ES-I3 (cell line): Measurements from ENCODE around the gene TPPP3.

Source experiments
- H3K36me3 ChIP-seq: 2 replicates; pipeline ENCODE4 v1.6.1; 2013; ENCODE audit warnings: mild to moderate bottlenecking, low read length, control low read depth, moderate library complexity; ENCODE audit not compliant: insufficient read depth
- H3K4me1 ChIP-seq: 2 replicates; pipeline ENCODE4 v1.6.1; 2013; ENCODE audit warnings: mild to moderate bottlenecking, control low read depth, low read length; ENCODE audit not compliant: insufficient read depth
- H3K9ac ChIP-seq: 2 replicates; pipeline ENCODE4 v1.6.1; 2013; ENCODE audit warnings: low read depth, mild to moderate bottlenecking, low read length, moderate library complexity
- H3K9me3 ChIP-seq: 2 replicates; pipeline ENCODE4 v1.6.1; 2013; ENCODE audit warnings: mild to moderate bottlenecking, low read length, moderate library complexity; ENCODE audit not compliant: control insufficient read depth, insufficient read depth

The TPPP3 gene

DNA sequence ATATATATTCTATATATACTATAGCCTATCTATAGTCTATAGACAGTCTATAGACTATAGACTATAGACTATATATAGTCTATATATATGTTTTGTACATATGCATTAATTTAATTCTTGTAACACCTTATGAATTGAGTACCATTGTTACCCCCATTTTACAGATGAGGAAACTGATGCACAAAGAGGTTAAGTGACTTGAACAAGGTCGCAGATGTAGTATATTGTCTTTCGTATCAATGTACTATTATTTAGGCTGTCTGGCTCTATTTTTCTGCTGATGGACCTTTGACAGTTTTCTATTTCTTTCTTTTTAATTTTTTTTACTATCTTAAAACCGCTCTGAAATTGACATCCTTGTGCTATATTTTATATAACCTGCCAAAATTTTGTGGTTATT, 52.0 kb downstream of the TPPP3 start:
- no peaks in the 10 kb centered on the region for H3K4me1 ChIP-seq
- no peaks in the 10 kb centered on the region for H3K36me3 ChIP-seq
- no peak overlapping the region for H3K9ac ChIP-seq
- H3K9me3 ChIP-seq, result no peaks in the 10 kb centered on the region
